LNCAP (cell line): ENCODE measurements around the gene SCLT1.
A peak's percentile ranks its signal among the peaks of the same experiment; 100 is the strongest.

Experiments used
- TF ChIP-seq, protein P1 (sequence below): fragments of 450-650 bp; IDR thresholded peaks from 2 replicates; pipeline ENCODE4 v1.5.1; 2017; ENCODE audit warnings: mild to moderate bottlenecking

Gene SCLT1

DNA sequence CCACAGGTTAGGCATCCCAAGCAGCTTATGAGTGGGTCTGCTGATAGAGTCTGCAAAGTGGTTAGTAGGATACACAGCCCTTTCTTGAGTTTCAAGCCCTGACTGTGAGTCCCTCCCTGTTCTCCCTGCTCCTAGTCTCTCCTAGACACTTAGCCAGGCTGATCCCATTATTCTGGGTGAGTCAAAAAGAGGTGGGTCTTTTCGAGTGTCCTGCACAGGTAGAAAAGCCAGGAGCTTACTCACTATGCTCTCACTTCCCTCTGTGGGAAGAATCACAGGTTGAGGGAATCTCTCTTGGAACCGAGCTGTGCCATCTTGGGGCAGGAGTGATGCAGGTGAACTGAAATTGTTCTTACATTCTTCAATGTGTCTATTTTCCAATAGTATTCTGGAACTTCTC is 29.7 kb downstream of the SCLT1 start:
- TF ChIP-seq, protein P1, sequence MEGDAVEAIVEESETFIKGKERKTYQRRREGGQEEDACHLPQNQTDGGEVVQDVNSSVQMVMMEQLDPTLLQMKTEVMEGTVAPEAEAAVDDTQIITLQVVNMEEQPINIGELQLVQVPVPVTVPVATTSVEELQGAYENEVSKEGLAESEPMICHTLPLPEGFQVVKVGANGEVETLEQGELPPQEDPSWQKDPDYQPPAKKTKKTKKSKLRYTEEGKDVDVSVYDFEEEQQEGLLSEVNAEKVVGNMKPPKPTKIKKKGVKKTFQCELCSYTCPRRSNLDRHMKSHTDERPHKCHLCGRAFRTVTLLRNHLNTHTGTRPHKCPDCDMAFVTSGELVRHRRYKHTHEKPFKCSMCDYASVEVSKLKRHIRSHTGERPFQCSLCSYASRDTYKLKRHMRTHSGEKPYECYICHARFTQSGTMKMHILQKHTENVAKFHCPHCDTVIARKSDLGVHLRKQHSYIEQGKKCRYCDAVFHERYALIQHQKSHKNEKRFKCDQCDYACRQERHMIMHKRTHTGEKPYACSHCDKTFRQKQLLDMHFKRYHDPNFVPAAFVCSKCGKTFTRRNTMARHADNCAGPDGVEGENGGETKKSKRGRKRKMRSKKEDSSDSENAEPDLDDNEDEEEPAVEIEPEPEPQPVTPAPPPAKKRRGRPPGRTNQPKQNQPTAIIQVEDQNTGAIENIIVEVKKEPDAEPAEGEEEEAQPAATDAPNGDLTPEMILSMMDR, result no peak

GRCh38 chr4:129062580-129062979 is 30.8 kb downstream of the SCLT1 start:
- TF ChIP-seq, protein P1, result no peak

- TF ChIP-seq, protein P1, result no peak
These were observed 34.3 kb downstream of the SCLT1 start for GRCh38 chr4:129059028-129059427.

GRCh38 chr4:129046055-129046959 is 47.0 kb downstream of the SCLT1 start:
- TF ChIP-seq, protein P1, result no peak

DNA sequence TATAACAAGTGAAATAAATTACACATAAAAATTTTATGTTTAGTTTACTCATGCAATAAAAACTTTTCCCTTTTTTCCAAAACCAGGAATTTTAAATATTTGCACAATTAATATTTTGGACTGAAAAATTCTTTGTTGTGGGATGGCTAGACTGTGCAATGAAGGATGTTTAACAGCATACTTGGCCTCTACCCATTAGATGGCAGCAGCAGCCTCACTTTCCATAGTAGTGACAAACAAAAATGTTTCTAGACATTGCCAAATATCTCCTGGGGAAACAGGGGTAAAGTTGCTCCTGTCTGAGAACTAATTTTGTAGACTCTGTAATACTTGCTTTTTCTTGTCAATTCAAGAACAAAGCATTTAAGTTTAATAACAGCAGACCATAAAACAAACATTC is 49.8 kb downstream of the SCLT1 start:
- TF ChIP-seq, protein P1, result 0 out of 2 replicates have a peak, but pooled peaks have one; percentile 37

DNA sequence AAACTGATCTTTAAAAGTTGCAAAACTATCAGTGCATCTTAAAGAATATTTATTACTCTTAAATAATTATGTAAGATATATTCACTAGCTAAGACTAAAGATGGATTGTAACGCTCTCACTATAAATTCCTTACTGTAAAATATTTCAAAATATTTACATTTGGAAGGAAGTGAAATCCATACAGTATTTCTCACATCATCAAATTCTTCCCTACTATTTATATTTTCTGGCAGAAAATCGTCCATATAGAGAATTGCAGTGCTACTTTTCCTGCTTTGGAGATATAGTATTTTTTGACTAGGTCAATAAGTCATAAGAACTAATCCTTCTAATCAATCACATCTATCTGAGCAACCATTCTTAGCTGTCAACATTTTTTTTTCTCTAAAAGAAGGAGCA is 52.9 kb downstream of the SCLT1 start:
- TF ChIP-seq, protein P1, result no peak

DNA sequence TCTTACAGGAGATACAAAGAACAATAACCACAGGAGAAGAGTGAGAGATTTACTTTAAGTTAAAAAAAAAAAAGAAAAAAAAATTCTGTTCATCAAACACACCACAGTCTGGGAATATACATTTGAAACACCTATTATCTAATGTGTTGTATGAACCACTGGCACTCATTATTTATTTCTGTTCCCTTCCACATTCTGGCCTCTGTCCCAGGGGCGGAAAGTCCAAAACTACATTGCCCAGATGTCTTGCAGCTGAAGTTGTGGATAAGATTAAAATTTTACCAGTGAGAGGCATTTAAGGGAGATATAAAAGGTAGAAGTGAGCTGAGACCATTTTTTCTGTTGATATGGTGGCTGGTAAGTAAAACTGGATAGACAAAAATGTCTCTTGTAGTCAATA is 56.2 kb downstream of the SCLT1 start:
- TF ChIP-seq, protein P1, result no peak
